Activated T-helper 1 cell treated with Interleukin-2 at 50 U/mL for 16 hours (primary cell): ENCODE results near the gene TRAP1.
"Not testable (repeated sequence)": the region's sequence is repeated elsewhere in the genome, so short reads cannot be mapped to it uniquely, and the experiment has no call there.

Experiments used
- DNase-seq: peaks from one replicate; pipeline ENCODE4 v3.0.0-alpha.2; 2020; ENCODE audit warnings: low read depth

Gene TRAP1

GRCh38 chr16:3673676-3674377 lies 43.5 kb downstream of the TRAP1 start:
- DNase-seq, result no peak

DNA sequence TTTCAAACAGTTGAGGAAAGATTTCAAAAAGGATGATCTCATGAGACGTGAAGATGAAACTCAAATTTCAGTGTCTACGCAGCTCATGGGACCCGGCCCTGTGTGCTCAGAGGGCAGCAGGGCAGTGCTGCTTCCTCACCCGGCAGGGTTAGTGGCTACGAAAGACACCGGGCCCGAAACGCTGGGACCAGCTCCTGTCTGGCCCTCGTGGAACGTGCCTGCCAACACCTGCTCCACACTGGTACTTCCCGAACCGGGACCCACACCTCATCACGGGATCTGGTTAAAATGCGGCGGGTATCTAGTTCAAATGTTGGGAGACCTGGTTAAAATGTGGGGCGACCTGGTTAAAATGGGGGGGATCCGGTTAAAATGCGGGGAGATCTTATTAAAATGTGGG lies 44.1 kb downstream of the TRAP1 start:
- no peak for DNase-seq

- no peak for DNase-seq
Observed at GRCh38 chr16:3672571-3673041, 44.7 kb downstream of the TRAP1 start.

DNA sequence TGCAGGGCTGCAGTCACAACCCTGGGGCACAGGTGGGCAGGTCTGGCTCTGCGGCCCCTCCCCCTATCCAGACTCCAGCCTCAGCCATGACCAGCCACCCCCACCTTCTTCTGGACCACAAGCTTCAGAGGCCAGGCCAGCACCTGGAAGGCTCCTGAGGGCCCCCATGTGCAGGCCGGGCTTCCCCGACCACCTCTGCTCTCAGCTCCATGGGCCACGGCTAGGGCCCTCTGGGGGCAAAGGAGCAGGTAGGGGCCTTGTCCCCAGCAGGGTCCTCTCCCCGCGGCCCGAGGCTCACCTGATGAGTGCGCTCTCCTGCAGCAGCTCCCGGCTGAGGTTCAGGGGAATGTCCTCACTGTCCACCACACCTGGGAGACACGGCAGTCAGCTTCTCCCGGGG lies 45.9 kb downstream of the TRAP1 start:
- DNase-seq, result no peak

DNA sequence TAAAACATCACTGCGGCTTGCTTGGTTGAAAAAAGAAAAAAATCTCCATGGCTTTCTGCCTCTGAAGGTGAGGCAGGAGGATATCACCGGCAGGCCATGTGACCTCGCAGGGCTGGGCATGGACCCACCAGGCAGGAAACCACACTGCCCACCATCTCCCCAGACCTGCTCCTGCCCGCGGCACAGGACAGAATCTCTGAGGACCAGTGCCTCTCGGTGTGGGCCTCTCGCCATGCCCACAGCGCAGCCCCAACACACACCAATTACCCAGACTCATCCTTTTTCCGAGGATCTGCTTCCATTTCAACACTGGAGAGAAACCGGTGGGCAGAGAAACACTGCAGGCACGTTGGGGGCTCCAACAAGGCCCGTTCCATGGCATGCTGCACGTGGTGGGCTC lies 46.6 kb downstream of the TRAP1 start:
- DNase-seq, result no peak

- no peak for DNase-seq
Observed at GRCh38 chr16:3669082-3669481, 48.2 kb downstream of the TRAP1 start.

DNA sequence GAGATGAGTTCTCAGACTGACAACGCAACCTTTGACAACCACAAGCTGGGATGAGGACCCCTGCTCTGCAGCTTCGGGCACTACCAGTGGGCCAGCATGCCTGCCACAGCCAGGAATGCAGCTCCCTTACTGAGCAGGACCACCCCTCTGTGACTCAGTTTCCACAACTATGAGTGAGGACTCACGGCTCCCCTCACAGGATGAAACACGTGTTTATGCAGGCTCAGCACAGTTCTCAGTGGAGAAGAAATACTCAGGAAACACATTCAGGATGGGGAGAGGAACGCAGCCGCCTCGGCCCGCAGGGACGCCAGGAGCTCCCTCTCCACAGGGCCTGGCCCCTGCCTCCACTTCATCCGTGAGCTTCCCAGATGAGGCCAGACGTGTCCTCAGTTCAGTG lies 48.7 kb downstream of the TRAP1 start:
- no peak for DNase-seq

DNA sequence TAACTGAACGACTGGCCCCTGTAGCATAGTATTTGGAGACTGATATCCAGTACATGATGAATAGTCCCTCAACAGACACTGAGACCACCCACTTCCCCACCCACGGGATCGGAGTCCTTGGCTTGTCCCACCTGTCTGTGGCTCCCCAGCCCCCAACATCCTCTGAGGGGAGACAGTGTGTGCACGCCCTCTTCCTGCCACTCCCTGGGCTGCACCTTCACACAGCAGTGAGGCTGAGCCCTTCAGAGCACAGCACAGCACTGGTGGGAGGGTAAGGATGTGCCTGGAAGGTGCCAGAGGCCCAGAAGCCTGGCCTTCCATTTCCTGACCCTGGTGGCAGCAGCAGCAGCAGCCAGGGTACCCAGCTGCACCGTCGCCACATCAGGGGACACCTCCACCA lies 51.8 kb downstream of the TRAP1 start:
- peak; percentile 7 for DNase-seq

DNA sequence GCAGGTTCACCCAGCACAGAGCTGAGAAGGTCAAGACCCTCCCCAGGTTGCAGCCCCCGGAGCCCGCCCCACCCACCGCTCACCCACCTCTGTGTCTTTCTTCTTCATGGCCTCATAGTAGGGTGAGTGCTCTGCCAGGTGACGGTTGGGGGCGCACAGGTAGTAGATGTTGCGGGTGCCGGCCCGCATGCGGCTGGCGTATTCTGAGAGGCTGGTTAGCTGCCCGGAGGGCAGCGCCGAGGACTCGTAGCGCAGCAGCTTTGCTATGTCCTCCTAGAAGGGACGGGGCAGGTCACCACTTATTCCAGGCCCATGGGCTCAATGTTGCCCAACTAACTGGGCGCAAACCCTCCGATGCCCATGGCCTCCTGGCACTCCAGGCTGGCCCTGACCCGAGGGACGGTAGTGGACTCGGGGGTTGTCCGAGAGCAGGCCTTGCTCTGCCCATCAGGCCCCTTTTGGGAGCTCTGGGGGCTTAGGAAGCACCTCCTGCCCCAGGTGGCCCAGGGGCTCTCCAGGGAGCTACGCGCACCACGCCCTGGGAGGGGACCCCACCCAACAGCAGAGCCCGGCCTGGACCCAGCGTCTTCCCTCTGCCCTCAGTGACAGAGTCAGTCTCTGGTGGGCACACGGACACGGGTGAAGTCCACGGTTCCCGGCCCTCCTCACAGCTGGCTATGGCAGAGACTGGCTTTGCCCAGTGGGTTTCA lies 53.0 kb downstream of the TRAP1 start:
- no peak for DNase-seq

DNA sequence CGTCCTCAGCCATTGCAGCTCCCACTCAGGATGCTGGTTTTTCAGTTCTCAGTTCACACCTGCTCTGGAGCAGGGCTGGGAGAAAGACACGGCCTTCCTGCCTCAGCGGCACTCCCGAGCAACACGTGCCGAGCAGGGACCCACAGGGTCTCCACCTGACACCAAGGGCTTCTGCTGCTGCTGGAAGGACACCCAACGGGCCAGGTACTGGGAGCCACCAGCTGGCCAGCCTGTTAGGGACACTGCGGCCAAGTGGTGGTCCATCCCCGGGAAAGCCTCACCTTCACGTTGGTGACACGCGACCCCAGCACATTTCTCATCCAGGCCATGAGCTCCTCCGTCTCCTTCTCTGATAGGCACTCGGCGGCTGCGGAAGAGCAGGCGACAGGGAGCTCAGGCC lies 54.7 kb downstream of the TRAP1 start:
- no peak for DNase-seq

DNA sequence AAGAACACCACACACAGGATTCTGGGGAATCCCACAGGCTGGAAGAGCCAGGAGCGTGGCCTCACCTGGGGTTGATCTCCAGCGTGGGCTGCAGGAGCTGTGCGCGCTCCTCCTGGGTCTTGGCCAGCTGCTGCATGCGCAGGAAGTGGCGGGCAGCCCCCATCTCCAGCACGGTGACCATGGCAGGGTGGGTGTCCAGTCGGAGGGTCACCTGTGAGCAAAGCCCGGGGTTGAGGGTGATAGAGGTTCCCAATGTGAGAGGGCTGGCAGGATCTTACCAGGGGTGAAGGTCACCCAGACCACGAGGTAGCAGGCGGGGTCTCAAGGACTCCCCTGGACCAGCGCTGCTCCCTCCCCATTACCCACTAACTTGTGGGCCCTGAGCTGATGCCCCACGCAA lies 55.4 kb downstream of the TRAP1 start:
- DNase-seq, result no peak

DNA sequence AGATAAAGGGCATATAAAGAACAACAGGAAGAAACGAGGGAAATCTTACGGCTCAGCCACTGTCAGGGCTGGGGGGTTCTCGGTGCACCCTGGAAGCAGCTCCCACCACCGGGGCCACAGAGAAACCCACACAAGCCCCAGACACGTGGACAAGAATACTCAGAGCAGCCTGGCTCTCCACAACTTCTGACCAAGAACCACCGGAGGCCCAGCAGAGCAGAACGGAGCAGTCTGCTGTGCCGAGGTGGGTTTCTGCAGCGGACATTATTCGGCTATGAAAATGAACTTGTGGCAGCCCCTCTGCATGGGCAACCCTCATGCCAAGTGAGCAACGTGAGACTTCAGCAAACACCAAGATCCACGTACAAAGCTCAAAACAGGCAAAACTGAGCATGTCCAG lies 56.0 kb downstream of the TRAP1 start:
- no peak for DNase-seq

- DNase-seq, result no peak
Observed at GRCh38 chr16:3659251-3659650, 58.1 kb downstream of the TRAP1 start.

- DNase-seq, result no peak
Observed at GRCh38 chr16:3656491-3657468, 60.5 kb downstream of the TRAP1 start.

DNA sequence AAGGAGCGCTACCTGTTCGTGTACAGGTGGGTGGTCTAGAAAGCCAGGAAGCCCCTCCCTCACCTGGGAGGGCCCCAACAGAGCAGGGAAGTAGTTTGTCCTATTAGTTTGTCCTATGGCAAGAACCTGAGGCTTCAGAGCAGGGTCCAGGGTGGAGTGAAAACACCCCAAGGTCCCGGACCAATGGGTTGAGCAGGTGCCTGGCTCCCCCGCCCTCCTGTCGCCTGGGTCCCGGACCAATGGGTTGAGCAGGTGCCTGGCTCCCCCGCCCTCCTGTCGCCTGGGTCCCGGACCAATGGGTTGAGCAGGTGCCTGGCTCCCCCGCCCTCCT lies 61.2 kb downstream of the TRAP1 start:
- not testable (repeated sequence) for DNase-seq

- no peak for DNase-seq
Observed at GRCh38 chr16:3655396-3656159, 61.7 kb downstream of the TRAP1 start.

- DNase-seq, result no peak
Observed at GRCh38 chr16:3655030-3655395, 62.3 kb downstream of the TRAP1 start.

DNA sequence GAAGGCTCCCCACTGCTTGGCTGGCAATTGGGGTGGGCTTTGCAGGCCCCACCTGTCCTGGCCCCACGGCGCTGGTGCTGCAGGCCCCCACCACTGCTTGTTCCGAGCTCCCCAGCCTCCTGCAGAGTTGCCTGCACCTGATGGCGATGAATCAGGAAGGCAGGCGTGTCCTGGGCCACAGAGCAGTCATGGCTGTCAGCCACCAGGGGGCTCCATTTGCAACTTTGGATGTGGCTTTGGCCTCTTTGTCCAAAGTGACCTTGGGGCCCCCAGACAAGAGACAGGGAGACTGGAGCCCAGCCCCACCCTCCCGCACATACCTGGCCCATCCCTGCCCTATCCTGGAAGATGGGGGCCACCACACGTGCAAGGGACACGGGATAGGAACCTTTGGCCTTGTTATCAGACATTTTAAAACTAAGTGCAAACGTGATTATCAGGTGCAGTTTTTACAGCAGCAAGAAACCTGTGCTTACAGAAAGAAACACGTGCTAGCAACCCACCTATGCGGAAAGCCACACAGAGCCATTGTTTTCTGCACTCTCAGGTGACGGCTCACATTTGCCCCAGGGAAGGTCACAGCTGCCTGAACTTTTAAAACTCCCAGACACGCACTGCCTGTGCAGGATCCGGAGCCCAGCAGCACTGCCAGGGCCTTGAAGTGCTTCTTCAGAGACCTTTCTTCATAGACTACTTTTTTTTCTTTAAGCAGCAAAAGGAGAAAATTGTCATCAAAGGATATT lies 62.9 kb downstream of the TRAP1 start, which contains the start of gene DNASE1:
Gene DNASE1 (plus strand): TSS at position 443 of the 743 bp plus-strand sequence. CDS start 683 bp downstream, outside the sequence.
- peak; percentile 22 for DNase-seq

- DNase-seq, result no peak
Observed at GRCh38 chr16:3652373-3653195, 64.7 kb downstream of the TRAP1 start.
